Measurements from ENCODE around the gene ANKRD13A. TPM values are rescaled to one million over a fixed set of nuclear protein-coding genes. Genes with fewer than 3 reads are reported as not detected.

ANKRD13A gene
- total and polyA plus RNA-seq, 2 of the 13 experiments (the other 11 are each of a cell fraction or from before 2014, with no cell fraction given): 34.1 to 41.6 TPM

- Histone ChIP-seq H3K27ac (ENCODE audit: extremely low read length, insufficient read depth, low read length) (peak overlapping the region; percentile 90), H3K9me3 (ENCODE audit: low read length) (no peaks in the 10 kb centered on the region), H3K4me1 (ENCODE audit: insufficient read depth, low read length) (peaks cover 42% of the 10 kb centered on the region), H3K27me3 (ENCODE audit: control insufficient read depth in 1 of 2, insufficient read depth in 2 of 2, low read length in 2 of 2) (no peaks in the 10 kb centered on the region), H3K4me3 (replicated peaks in 1 of 3; ENCODE audit: insufficient read depth in 1 of 3, low read depth in 2 of 3, low read length in 3 of 3) (peak overlapping the region in 1 of 3 experiments; percentile 8; a peak in 1 of 6 replicates), H2AFZ (ENCODE audit: low read length) (no peak overlapping the region), H3K36me3 (replicated peaks in 1 of 2; ENCODE audit: control insufficient read depth in 1 of 2, insufficient read depth in 2 of 2, low read length in 2 of 2) (peaks cover 4 to 24% of the 10 kb centered on the region in 2 experiments; a peak in 4 of 5 replicates), H3K79me2 (ENCODE audit: insufficient read depth, low read length) (peaks cover 48% of the 10 kb centered on the region), H3K4me2 (ENCODE audit: low read depth, low read length) (peak overlapping the region; percentile 62), H3K9ac (ENCODE audit: insufficient read depth, low read depth, low read length) (peak overlapping the region; percentile 66), H4K20me1 (ENCODE audit: insufficient read depth, low read length) (no peaks in the 10 kb centered on the region)
- peak; percentile 85 for DNase-seq (ENCODE audit: low spot score)
- in situ Hi-C loops (cut with HindIII; ENCODE audit: extremely low pct_ligation_motif_present, low pct_unique_long_range_greater_than_20kb): no loop called here
- 63% methylated on average over 13 of the region's 13 CpGs for WGBS (ENCODE audit: low lambda C conversion rate)
- POLR2A ChIA-PET: interaction anchor here (0.7 to 2.9 kb wide), 5 partner anchors 12 to 29 kb away, joined by 3 to 12 read pairs (median 5); partner anchors contain the start of gene ANKRD13A
- peak; percentile 90 for ATAC-seq
- FAIRE-seq: peak; percentile 77
- intact Hi-C loops (cut with micrococcal nuclease; ENCODE audit: unreplicated experiment): no loop called here
- BruUV-seq (replicated peaks): no TSS peak
- CTCF ChIA-PET (ENCODE audit: low intra/inter-chr PET ratio, low total read pairs): no interaction called here
- TF ChIP-seq ZNF720 (CRISPR knock-in tag; IDR thresholded peaks at IDR 0.05) (no peak), NFKBIZ (CRISPR knock-in tag; IDR thresholded peaks at IDR 0.05) (no peak), MEF2D (CRISPR knock-in tag; IDR thresholded peaks at IDR 0.05) (0 out of 2 replicates have a peak, but pooled peaks have one; percentile 37), TFDP1 (CRISPR knock-in tag; IDR thresholded peaks at IDR 0.05; ENCODE audit: borderline replicate concordance) (no peak), ZNF318 (CRISPR knock-in tag; IDR thresholded peaks at IDR 0.05) (peak; percentile 56; the same call in 1 of the 2 replicates), TIGD3 (CRISPR knock-in tag; IDR thresholded peaks at IDR 0.05; ENCODE audit: borderline replicate concordance) (no peak), NFIC (IDR thresholded peaks at IDR 0.05; ENCODE audit: low read length) (no peak), SATB2 (CRISPR knock-in tag; IDR thresholded peaks at IDR 0.05) (no peak), SIN3B (IDR thresholded peaks at IDR 0.05; ENCODE audit: low read length) (no peak), ARNTL (CRISPR knock-in tag; IDR thresholded peaks at IDR 0.05) (0 out of 2 replicates have a peak, but pooled peaks have one; percentile 37), SCMH1 (CRISPR knock-in tag; IDR thresholded peaks at IDR 0.05; ENCODE audit: borderline replicate concordance) (no peak), EHMT2 (IDR thresholded peaks at IDR 0.05; ENCODE audit: borderline replicate concordance, low read depth, low read length) (no peak; the same call in 1 of the 2 replicates), KDM6A (CRISPR knock-in tag; IDR thresholded peaks at IDR 0.05; ENCODE audit: low read depth) (0 out of 2 replicates have a peak, but pooled peaks have one; percentile 44)
Measured at GRCh38 chr12:110010853-110011723, 11.9 kb downstream of the ANKRD13A start.

Measured in HepG2 (cell line).